Endodermal cell (in vitro differentiated cells): ENCODE data around the gene DGKZ. TPM values are rescaled to one million over a fixed set of nuclear protein-coding genes. Genes with fewer than 3 reads are reported as not detected.
"Not testable (repeated sequence)": the region's sequence is repeated elsewhere in the genome, so short reads cannot be mapped to it uniquely, and the experiment has no call there.

Source experiments
- DNase-seq: peaks from one replicate; pipeline ENCODE4 v3.0.0-alpha.2; 2017
- H3K27ac ChIP-seq: 2 replicates; pipeline ENCODE4 v1.5.1; 2013; ENCODE audit warnings: mild to moderate bottlenecking, low read depth, low read length, moderate library complexity
- H3K27me3 ChIP-seq: 2 replicates; pipeline ENCODE4 v1.6.1; 2013; ENCODE audit warnings: mild to moderate bottlenecking, low read length, moderate library complexity; ENCODE audit not compliant: insufficient read depth, control insufficient read depth, poor library complexity, severe bottlenecking
- H3K36me3 ChIP-seq: 2 replicates; pipeline ENCODE4 v1.7.0; 2013; ENCODE audit warnings: mild to moderate bottlenecking, low read length, moderate library complexity; ENCODE audit not compliant: control insufficient read depth, insufficient read depth
- H3K4me1 ChIP-seq: one replicate; pipeline ENCODE4 v1.7.0; 2013; ENCODE audit warnings: low read length; ENCODE audit not compliant: control insufficient read depth, insufficient read depth
- H3K4me3 ChIP-seq: 2 replicates; pipeline ENCODE4 v1.5.1; 2013; ENCODE audit warnings: mild to moderate bottlenecking, low read length, moderate library complexity
- H3K9ac ChIP-seq: 2 replicates; pipeline ENCODE4 v1.6.1; 2013; ENCODE audit warnings: mild to moderate bottlenecking, low read length, moderate library complexity; ENCODE audit not compliant: poor library complexity, severe bottlenecking; ENCODE audit errors: extremely low read depth
- H3K9me3 ChIP-seq: 2 replicates; pipeline ENCODE4 v1.6.1; 2013; ENCODE audit warnings: mild to moderate bottlenecking, low read length, moderate library complexity; ENCODE audit not compliant: control insufficient read depth
- H3K27ac Mint-ChIP-seq: 2 replicates; pipeline ENCODE4 v1.8.0; 2020; ENCODE audit warnings: mixed read lengths
- H3K27me3 Mint-ChIP-seq: 2 replicates; pipeline ENCODE4 v1.8.0; 2021; ENCODE audit warnings: mild to moderate bottlenecking, mixed read lengths; ENCODE audit not compliant: insufficient read depth
- H3K36me3 Mint-ChIP-seq: 2 replicates; pipeline ENCODE4 v1.8.0; 2020; ENCODE audit warnings: low read depth, mixed read lengths
- H3K4me1 Mint-ChIP-seq: 2 replicates; pipeline ENCODE4 v1.8.0; 2020; ENCODE audit warnings: mixed read lengths
- H3K4me3 Mint-ChIP-seq: 2 replicates; pipeline ENCODE4 v1.8.0; 2020; ENCODE audit warnings: mild to moderate bottlenecking, moderate library complexity, mixed read lengths
- H3K9me3 Mint-ChIP-seq: 2 replicates; pipeline ENCODE4 v1.8.0; 2020; ENCODE audit warnings: mild to moderate bottlenecking, mixed read lengths
- CTCF ChIP-seq: fragments of 200-600 bp; sonication (generic); conservative IDR thresholded peaks from 2 replicates; pipeline ENCODE4 v1.5.0; 2021; ENCODE audit warnings: antibody characterized with exemption, mild to moderate bottlenecking
- WGBS, 2 experiments: methylation state at CpG; one replicate each; pipeline versions ENCODE4 v1.1.5 to v1.1.7; 2013; ENCODE audit warnings: missing lambda C conversion rate in 2 of 2, mixed read lengths in 1 of 2; ENCODE audit not compliant: insufficient coverage in 1 of 2, insufficient read length in 1 of 2; 5-methylcytosine and 5-hydroxymethylcytosine counted together
- total RNA-seq, 2 donors: library from RNA; stranded (reverse); fragmentation: NEBNext Ultra II Directional in 1 of 2; extraction: Animal tissue kit (Norgen Biotek cat#: 25700) in 1 of 2; gene quantifications; 2 replicates in 1 of 2; 3 replicates in 1 of 2; pipeline ENCODE4 v1.2.1, GENCODE V29; 2021

Gene DGKZ
- total RNA-seq, 2 donors from 2014 or later = 49.6 to 57.3 TPM

DNA sequence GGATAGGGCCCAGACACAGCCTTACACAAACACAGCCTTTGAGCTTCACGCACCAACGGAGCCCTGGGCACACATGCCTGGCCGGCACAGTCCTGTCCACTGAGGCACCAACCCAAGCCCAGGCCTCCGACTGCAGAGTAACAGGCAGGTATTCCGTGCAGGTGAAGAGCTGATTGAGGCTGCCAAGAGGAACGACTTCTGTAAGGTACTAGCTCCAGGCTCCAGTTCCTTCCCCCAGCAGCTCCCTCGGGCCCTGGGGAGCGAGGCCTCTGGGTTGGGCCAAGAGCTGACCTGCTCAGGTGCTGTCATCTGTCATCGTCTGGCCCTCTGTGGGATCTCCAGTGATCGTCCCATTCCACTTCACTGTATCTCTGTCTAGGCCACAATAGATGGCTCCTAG lies 31.0 kb downstream of the DGKZ start:
- H3K4me1 Mint-ChIP-seq = peaks cover 5% of the 10 kb centered on the region
- H3K27ac ChIP-seq = no peak overlapping the region
- peaks cover 1% of the 10 kb centered on the region for H3K27me3 Mint-ChIP-seq
- H3K36me3 ChIP-seq = peaks cover 25% of the 10 kb centered on the region
- no peak for TF ChIP-seq CTCF
- H3K9ac ChIP-seq = no peak overlapping the region
- H3K4me3 Mint-ChIP-seq = no peak overlapping the region
- H3K4me3 ChIP-seq = no peak overlapping the region
- peaks cover 3% of the 10 kb centered on the region for H3K4me1 ChIP-seq
- H3K36me3 Mint-ChIP-seq = peaks cover 29% of the 10 kb centered on the region
- no peaks in the 10 kb centered on the region for H3K9me3 ChIP-seq
- no peak overlapping the region for H3K27ac Mint-ChIP-seq
- no peaks in the 10 kb centered on the region for H3K9me3 Mint-ChIP-seq
- 94 to 97% methylated on average over 9 to 10 of the region's 10 CpGs for WGBS, 2 experiments
- no peaks in the 10 kb centered on the region for H3K27me3 ChIP-seq
- DNase-seq = no peak

GRCh38 chr11:46378811-46379481 lies 31.7 kb downstream of the DGKZ start:
- no peak for DNase-seq
- peak overlapping the region; percentile 75 for H3K27ac Mint-ChIP-seq
- no peak overlapping the region for H3K4me3 ChIP-seq
- no peak for TF ChIP-seq CTCF
- peak overlapping the region; percentile 82 for H3K4me3 Mint-ChIP-seq
- peaks cover 7% of the 10 kb centered on the region for H3K27me3 Mint-ChIP-seq
- no peak overlapping the region for H3K9ac ChIP-seq
- peaks cover 5% of the 10 kb centered on the region for H3K4me1 Mint-ChIP-seq
- peaks cover 33% of the 10 kb centered on the region for H3K36me3 Mint-ChIP-seq
- peak overlapping the region; percentile 47 for H3K27ac ChIP-seq
- H3K4me1 ChIP-seq = peaks cover 3% of the 10 kb centered on the region
- no peaks in the 10 kb centered on the region for H3K9me3 ChIP-seq
- WGBS, 2 experiments = 90 to 91% methylated on average over 13 to 20 of the region's 20 CpGs
- no peaks in the 10 kb centered on the region for H3K9me3 Mint-ChIP-seq
- peaks cover 32% of the 10 kb centered on the region for H3K36me3 ChIP-seq
- H3K27me3 ChIP-seq = no peaks in the 10 kb centered on the region

GRCh38 chr11:46379482-46380293 lies 32.4 kb downstream of the DGKZ start:
- H3K9me3 ChIP-seq, H3K9ac ChIP-seq, H3K4me1 ChIP-seq, H3K27me3 ChIP-seq, H3K9me3 Mint-ChIP-seq, H3K4me1 Mint-ChIP-seq: not testable (repeated sequence)
- Histone ChIP-seq H3K4me3 (peak overlapping the region; percentile 81), H3K36me3 (peaks cover 32% of the 10 kb centered on the region), H3K27ac (peak overlapping the region; percentile 47)
- WGBS, 2 experiments = 22 to 24% methylated on average over 10 to 28 of the region's 36 CpGs
- Mint-ChIP-seq H3K27ac (peak overlapping the region; percentile 75), H3K4me3 (peak overlapping the region; percentile 82), H3K36me3 (peaks cover 35% of the 10 kb centered on the region), H3K27me3 (peaks cover 14% of the 10 kb centered on the region)
- peak; percentile 94 for DNase-seq
